ENCODE results near the gene BACE2. TPM values are rescaled to one million over a fixed set of nuclear protein-coding genes. Genes with fewer than 3 reads are reported as not detected.

The BACE2 gene
- total RNA-seq, 2 donors from 2014 or later: 1.3 TPM; not detected in 1

DNA sequence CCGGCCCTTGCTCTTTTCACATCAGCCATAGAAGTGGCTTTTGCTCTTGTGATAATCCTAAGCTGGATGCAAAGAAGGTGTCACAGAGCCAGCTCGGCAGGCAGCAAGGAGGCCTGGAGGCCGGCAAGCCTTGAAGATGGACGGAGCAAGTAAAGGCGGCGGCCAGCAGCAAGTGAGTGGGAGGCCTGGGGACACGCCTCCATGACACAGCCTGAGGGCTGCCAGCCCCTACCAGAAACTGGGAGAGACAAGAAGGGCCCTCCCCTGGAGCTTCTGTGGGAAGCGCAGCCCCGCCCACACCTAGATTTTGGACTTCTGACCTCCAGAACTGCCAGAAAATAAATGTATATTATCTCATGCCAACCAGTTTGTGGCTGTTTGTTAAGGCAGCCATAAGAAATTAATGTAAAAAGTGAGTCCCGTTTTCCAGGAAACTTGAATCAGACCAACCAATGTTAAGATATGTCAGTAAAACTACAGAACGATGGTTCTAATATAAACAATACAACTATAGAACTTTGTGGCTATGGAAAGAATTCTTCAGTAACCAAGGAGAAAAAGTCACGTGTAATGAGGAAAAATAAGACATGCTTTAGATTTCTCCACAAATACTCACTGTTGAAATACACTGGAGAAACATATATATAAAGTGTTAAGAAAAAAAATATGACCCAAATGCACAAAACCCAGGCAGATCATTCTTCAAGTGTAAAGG lies 49.9 kb downstream of the BACE2 start:
- ATAC-seq (no peak), DNase-seq (ENCODE audit: low spot score in 2 of 2) (no peak)
- Mint-ChIP-seq H3K27ac (no peak overlapping the region), H3K36me3 (no peaks in the 10 kb centered on the region), H3K9me3 (no peaks in the 10 kb centered on the region)

DNA sequence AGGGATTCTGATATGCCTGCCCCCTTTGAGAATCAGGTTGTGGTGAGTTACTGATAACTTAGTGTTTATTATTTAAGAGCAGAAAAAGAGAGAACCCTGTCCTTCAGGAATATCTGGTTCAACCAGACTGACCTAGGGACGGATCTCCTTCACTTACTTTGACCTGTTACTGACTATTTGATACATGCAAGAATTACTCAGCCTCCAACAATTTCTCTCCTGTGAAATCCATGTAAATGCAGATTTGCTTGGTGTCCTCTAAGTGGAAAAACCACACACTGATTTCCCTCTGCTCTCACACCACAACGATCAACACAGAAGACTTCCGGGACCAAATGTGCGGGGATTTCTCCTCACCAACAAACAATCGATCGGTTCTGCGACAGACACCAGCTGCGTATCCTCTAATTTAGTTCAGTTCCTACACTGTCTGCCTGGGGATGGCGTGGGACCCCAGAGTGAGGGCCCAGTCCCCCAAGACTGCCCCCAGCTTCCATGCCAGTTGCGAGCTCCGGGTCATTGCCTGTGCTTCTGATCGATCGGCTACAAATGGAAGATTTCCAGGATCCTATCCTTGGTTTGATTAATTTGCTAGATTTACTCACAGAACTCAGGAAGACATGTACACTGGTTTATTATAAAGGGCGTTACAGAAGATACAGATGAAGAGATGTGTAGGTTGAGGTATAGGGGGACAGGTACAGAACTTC lies 51.7 kb downstream of the BACE2 start:
- Mint-ChIP-seq H3K9me3 (no peaks in the 10 kb centered on the region), H3K36me3 (no peaks in the 10 kb centered on the region), H3K27ac (no peak overlapping the region)
- ATAC-seq (no peak), DNase-seq (ENCODE audit: low spot score in 2 of 2) (no peak)

DNA sequence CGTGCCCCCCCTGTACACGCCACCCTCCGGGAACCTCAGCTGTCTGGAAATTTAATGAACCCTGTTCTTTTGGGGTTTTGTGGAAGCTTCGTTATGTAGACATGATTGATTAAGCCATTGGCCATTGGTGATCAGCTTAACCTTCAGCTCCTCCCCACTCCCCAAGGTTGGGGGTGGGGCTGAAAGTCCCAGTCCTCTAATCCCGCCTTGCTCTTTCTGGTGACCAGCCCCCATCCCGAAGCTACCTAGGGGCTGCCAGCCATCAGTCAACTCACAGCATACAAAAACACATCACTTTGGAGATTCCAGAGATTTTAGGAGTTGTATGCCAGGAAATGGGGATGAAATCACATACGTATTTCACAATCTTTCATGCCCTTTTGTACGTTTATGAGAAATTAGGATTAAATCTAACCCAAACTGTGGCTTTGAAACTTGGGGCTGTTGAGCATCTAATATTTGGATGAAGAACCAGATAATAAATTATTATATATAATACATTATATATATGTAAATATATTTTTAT lies 52.3 kb downstream of the BACE2 start:
- Mint-ChIP-seq H3K9me3 (no peaks in the 10 kb centered on the region), H3K27ac (no peak overlapping the region), H3K36me3 (no peaks in the 10 kb centered on the region)
- no peak for DNase-seq (ENCODE audit: low spot score in 2 of 2)
- no peak for ATAC-seq

- H3K36me3 Mint-ChIP-seq: no peaks in the 10 kb centered on the region
- DNase-seq (ENCODE audit: low spot score in 2 of 2): no peak
- no peaks in the 10 kb centered on the region for H3K9me3 Mint-ChIP-seq
- peak in 1 of 2 donors; percentile 33 for ATAC-seq
- H3K27ac Mint-ChIP-seq: no peak overlapping the region
These were observed 54.5 kb downstream of the BACE2 start for GRCh38 chr21:41222247-41223068.

GRCh38 chr21:41226853-41227252 lies 58.9 kb downstream of the BACE2 start:
- DNase-seq (ENCODE audit: low spot score in 2 of 2): no peak
- Mint-ChIP-seq H3K9me3 (no peaks in the 10 kb centered on the region), H3K36me3 (peaks cover 0 to 8% of the 10 kb centered on the region in 2 donors), H3K27ac (no peak overlapping the region)
- no peak for ATAC-seq

DNA sequence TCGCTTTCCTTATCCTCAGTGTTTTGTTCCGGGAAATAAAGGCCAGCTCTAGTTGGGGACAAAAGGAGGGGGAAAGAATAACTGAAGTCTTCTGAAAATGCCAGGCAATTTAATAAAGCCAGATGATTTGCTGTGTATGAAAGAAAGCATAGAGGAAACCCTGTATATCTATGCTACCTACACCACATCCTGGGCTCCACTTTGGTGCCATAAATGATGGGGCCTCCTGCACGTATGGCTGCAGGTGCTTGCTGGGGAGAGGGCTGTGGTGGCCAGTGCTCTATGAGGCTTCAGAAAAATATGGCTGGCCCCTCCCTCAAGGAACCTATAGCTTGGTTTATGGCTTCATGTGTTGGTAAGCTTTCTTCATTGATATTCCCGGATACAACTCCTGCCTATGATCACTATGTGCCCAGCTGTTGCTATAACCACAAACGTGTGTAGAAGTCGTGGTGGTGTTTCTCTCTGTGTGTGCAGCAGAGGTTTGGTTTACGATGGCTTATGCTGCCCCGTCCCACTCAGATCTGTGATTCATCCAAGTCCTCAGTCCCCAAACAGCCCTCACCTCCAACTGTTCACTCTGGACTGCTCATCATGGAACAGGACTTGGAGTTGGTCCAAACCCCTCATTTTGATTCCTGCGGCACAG lies 59.5 kb downstream of the BACE2 start:
- Mint-ChIP-seq H3K36me3 (peaks cover 0 to 8% of the 10 kb centered on the region in 2 donors), H3K9me3 (no peaks in the 10 kb centered on the region), H3K27ac (peak overlapping the region in 1 of 2 donors; percentile 4)
- ATAC-seq: peak; percentile 29 to 47
- no peak for DNase-seq (ENCODE audit: low spot score in 2 of 2)

DNA sequence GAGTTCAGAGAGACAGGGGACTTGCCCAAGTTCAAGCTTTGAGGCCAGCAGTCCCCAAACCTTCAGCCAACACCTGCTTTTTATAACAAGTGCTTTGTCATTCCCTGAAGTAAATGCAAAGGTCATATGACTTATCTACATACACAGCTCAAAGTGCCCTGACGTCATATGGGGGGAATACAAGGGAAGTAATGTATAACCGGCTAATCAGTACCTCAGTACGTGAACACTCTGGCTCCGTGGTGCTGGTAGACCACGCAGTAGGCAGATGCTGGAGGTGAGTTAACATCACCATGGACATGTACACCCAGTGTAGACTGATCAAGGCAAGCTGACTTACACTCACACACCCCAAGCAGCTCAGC lies 60.0 kb downstream of the BACE2 start:
- H3K36me3 Mint-ChIP-seq: peaks cover 0 to 8% of the 10 kb centered on the region in 2 donors
- no peaks in the 10 kb centered on the region for H3K9me3 Mint-ChIP-seq
- DNase-seq (ENCODE audit: low spot score in 2 of 2) (no peak), ATAC-seq (peak; percentile 29 to 51)
- peak overlapping the region in 1 of 2 donors; percentile 4 for H3K27ac Mint-ChIP-seq

- H3K36me3 Mint-ChIP-seq: peaks cover 0 to 8% of the 10 kb centered on the region in 2 donors
These were observed 60.5 kb downstream of the BACE2 start for GRCh38 chr21:41228492-41228891.

DNA sequence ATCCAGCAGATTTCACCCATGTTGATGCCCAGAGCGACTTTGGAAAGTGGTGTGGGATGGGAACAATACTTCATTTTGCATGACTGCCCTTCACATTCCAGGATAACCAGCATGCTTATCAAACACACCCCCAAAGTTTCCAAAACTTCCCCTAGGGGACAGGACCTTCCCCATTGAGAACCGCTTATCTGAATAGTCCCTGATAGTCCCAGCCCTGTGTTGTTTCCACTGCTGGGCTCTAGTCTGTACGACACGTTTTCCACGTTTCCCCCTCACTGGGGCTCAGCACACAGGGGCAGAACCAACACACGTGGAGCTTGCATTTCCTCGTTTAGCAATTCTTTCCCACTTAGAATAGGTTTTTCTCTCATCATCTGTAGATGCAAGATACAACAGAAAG lies 61.0 kb downstream of the BACE2 start:
- no peak for DNase-seq (ENCODE audit: low spot score in 2 of 2)
- Mint-ChIP-seq H3K27ac (no peak overlapping the region), H3K9me3 (no peaks in the 10 kb centered on the region), H3K36me3 (peaks cover 0 to 8% of the 10 kb centered on the region in 2 donors)
- ATAC-seq: no peak

More at GRCh38 chr21:41228492-41228891, 60.5 kb downstream of the BACE2 start:
- DNase-seq (ENCODE audit: low spot score in 2 of 2) (no peak), ATAC-seq (no peak)
- Mint-ChIP-seq H3K27ac (no peak overlapping the region), H3K9me3 (no peaks in the 10 kb centered on the region)

- H3K36me3 Mint-ChIP-seq: peaks cover 0 to 8% of the 10 kb centered on the region in 2 donors
- H3K9me3 Mint-ChIP-seq: no peaks in the 10 kb centered on the region
- no peak for DNase-seq (ENCODE audit: low spot score in 2 of 2)
- no peak overlapping the region for H3K27ac Mint-ChIP-seq
- ATAC-seq: no peak
These were observed 61.7 kb downstream of the BACE2 start for GRCh38 chr21:41229509-41230248.

DNA sequence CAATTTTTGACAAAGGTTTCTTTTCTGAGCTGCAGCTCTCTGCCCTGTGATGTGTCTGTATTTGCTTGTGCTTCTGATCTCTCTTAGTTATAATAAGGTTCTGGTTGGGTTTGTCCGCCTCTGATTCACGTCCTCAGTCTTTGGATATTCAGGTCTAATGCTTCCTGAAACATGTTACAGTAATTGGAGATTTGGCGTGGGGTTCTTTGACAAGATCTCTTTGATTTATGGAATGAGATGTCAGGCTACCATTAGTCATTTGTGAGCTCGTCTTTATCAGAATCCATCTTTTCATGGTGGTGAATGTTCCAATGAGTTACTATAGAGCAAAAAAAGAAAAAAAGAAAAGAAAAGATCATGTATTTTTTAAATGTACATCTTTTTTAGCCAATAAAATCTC lies 62.5 kb downstream of the BACE2 start:
- DNase-seq (ENCODE audit: low spot score in 2 of 2): no peak
- ATAC-seq: no peak
- H3K27ac Mint-ChIP-seq: no peak overlapping the region
- H3K9me3 Mint-ChIP-seq: no peaks in the 10 kb centered on the region
- H3K36me3 Mint-ChIP-seq: peaks cover 0 to 8% of the 10 kb centered on the region in 2 donors

DNA sequence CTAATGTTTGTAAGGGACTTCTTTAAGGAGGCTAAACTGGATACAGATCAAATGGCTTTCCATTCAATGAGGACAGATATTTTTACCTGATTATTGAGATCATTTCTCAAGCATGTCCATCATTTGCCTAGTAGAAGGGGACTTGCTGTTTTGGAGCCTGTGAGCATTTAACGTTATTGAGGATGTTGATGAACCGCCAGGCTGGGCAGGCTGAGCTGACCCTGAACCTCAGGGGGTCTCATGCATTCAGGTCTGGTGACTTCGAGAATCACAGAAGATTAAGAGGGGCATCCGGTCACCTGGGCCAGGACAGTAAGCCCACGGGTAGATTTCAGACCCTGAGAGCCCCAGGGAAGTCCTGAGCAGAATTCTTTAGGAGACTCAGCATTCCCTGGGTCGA lies 63.1 kb downstream of the BACE2 start:
- DNase-seq (ENCODE audit: low spot score in 2 of 2): no peak
- ATAC-seq: no peak
- Mint-ChIP-seq H3K36me3 (peaks cover 0 to 8% of the 10 kb centered on the region in 2 donors), H3K9me3 (no peaks in the 10 kb centered on the region), H3K27ac (no peak overlapping the region)

DNA sequence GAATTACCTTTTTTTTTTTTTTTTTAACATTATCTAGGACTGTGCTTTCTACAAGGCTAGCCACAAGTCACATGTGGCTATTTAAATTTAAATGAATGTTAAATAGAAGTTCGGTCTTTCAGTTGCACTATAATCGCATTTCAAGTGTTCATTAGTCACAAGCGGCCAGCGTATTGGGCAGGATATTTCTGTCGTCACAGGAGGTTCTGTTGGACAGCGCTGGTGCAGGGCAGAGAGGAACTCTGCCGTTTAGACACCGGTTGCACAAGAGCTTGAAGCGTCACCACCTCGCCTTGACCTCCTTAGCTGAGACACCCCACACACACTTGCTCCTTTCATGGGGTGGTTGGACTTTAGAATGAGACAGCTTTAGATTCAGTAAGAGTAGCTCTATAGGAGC lies 64.1 kb downstream of the BACE2 start:
- H3K9me3 Mint-ChIP-seq: no peaks in the 10 kb centered on the region
- H3K36me3 Mint-ChIP-seq: peaks cover 0 to 8% of the 10 kb centered on the region in 2 donors
- no peak for DNase-seq (ENCODE audit: low spot score in 2 of 2)
- H3K27ac Mint-ChIP-seq: no peak overlapping the region
- no peak for ATAC-seq

DNA sequence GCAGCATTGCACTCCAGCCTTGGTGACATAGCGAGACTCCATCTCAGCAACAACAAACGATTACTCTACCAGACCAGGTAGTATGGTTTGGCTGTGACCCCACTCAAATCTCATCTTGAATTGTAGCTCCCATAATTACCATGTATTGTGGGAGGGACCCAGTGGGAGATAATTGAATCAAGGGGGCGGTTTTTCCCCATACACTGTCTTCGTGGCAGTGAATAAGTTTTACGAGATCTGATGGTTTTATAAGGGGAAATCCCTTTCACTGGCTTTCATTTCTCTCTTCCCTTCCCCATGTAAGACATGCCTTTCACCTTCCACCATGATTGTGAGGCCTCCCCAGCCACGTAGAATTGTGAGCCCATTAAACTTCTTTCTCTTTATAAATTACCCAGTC lies 66.0 kb downstream of the BACE2 start:
- no peaks in the 10 kb centered on the region for H3K9me3 Mint-ChIP-seq
- DNase-seq (ENCODE audit: low spot score in 2 of 2) (no peak), ATAC-seq (peak in 1 of 2 donors; percentile 33)
- H3K36me3 Mint-ChIP-seq: no peaks in the 10 kb centered on the region
- no peak overlapping the region for H3K27ac Mint-ChIP-seq

GRCh38 chr21:41234569-41234968 lies 66.6 kb downstream of the BACE2 start:
- Mint-ChIP-seq H3K27ac (no peak overlapping the region), H3K36me3 (no peaks in the 10 kb centered on the region)
- DNase-seq (ENCODE audit: low spot score in 2 of 2): no peak

DNA sequence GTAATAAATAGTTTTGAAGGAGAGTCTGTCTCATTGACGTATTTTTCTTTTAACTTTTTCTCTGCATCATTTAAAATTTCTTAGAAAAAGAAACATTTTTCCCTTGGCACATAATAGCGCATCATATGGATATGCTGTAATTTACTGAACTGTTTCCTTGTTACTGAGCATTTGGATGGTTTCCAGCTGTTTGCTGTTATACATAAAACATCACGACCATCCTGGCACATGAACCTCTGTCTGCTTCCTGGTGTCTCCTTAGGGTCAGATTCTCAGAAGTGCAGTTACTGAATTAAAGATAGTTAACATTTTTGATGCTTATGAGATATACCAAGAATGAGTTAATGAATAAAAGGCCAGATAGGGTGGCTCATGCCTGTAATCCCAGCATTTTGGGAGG lies 67.2 kb downstream of the BACE2 start:
- Mint-ChIP-seq H3K36me3 (no peaks in the 10 kb centered on the region), H3K27ac (no peak overlapping the region), H3K9me3 (no peaks in the 10 kb centered on the region)
- DNase-seq (ENCODE audit: low spot score in 2 of 2): no peak
- no peak for ATAC-seq

More at GRCh38 chr21:41234569-41234968, 66.6 kb downstream of the BACE2 start:
- no peaks in the 10 kb centered on the region for H3K9me3 Mint-ChIP-seq
- no peak for ATAC-seq

Data from activated naive CD4-positive, alpha-beta T cell treated with anti-CD3 and anti-CD28 coated beads, Interleukin-2, amount 50 U/mL, for 72 hours (primary cell).